GM23248 (cell line): ENCODE results near the gene CPED1. TPM values are rescaled to one million over a fixed set of nuclear protein-coding genes. Genes with fewer than 3 reads are reported as not detected.
A peak's percentile ranks its signal among the peaks of the same experiment; 100 is the strongest.

Experiments
- DNase-seq: peaks from one replicate; pipeline ENCODE4 v3.0.0-alpha.2; 2015
- H2AFZ ChIP-seq: fragments of 200-600 bp; sonication (generic); 2 replicates; pipeline ENCODE4 v1.6.1; 2016; ENCODE audit warnings: antibody characterized with exemption
- H3F3A ChIP-seq: fragments of 200-600 bp; sonication (generic); 2 replicates; pipeline ENCODE4 v1.6.1; 2016; ENCODE audit warnings: mild to moderate bottlenecking, antibody characterized with exemption, mixed run types; ENCODE audit not compliant: insufficient read depth
- H3K27ac ChIP-seq: fragments of 200-600 bp; sonication (generic); 2 replicates; pipeline ENCODE4 v1.5.1; 2016; ENCODE audit warnings: mild to moderate bottlenecking
- H3K27me3 ChIP-seq: fragments of 200-600 bp; sonication (generic); replicated peaks from 2 replicates; pipeline ENCODE4 v1.6.1; 2016; ENCODE audit warnings: mild to moderate bottlenecking; ENCODE audit not compliant: insufficient read depth
- H3K36me3 ChIP-seq: fragments of 200-600 bp; sonication (generic); 2 replicates; pipeline ENCODE4 v1.6.1; 2016; ENCODE audit warnings: low read depth, mild to moderate bottlenecking
- H3K4me1 ChIP-seq: fragments of 200-600 bp; sonication (generic); 2 replicates; pipeline ENCODE4 v1.6.1; 2016; ENCODE audit warnings: mild to moderate bottlenecking; ENCODE audit not compliant: insufficient read depth
- H3K4me2 ChIP-seq: fragments of 200-600 bp; sonication (generic); one replicate; pipeline ENCODE4 v1.6.1; 2016; ENCODE audit warnings: mild to moderate bottlenecking; ENCODE audit not compliant: unreplicated experiment
- H3K4me3 ChIP-seq: fragments of 200-600 bp; sonication (generic); 2 replicates; pipeline ENCODE4 v1.5.1; 2016; ENCODE audit warnings: mild to moderate bottlenecking
- H3K79me2 ChIP-seq: fragments of 200-600 bp; sonication (generic); 2 replicates; pipeline ENCODE4 v1.6.1; 2016; ENCODE audit warnings: mild to moderate bottlenecking; ENCODE audit not compliant: insufficient read depth
- H3K9ac ChIP-seq: fragments of 200-600 bp; sonication (generic); 2 replicates; pipeline ENCODE4 v1.6.1; 2016; ENCODE audit warnings: mild to moderate bottlenecking
- H3K9me2 ChIP-seq: fragments of 200-600 bp; sonication (generic); 2 replicates; pipeline ENCODE4 v1.6.1; 2016; ENCODE audit warnings: mixed run types, mild to moderate bottlenecking, moderate library complexity; ENCODE audit not compliant: insufficient read depth
- H3K9me3 ChIP-seq: fragments of 200-600 bp; sonication (generic); one replicate; pipeline ENCODE4 v1.6.1; 2017; ENCODE audit warnings: low read depth
- H4K20me1 ChIP-seq: fragments of 200-600 bp; sonication (generic); 2 replicates; pipeline ENCODE4 v1.6.0; 2016; ENCODE audit not compliant: insufficient read depth
- EZH2 ChIP-seq: fragments of 200-600 bp; sonication (generic); IDR thresholded peaks from 2 replicates; pipeline ENCODE4 v1.6.1; 2018; ENCODE audit warnings: antibody characterized with exemption, mild to moderate bottlenecking; ENCODE audit not compliant: insufficient read depth, poor library complexity, severe bottlenecking
- EZH2phosphoT487 ChIP-seq: fragments of 200-600 bp; sonication (generic); IDR thresholded peaks from 2 replicates; pipeline ENCODE4 v1.6.1; 2018; ENCODE audit warnings: antibody characterized with exemption, moderate library complexity, mild to moderate bottlenecking, low read depth; ENCODE audit not compliant: insufficient read depth
- WGBS, 2 experiments: methylation state at CpG; one replicate each; pipeline ENCODE4 v1.1.6; 2015 to 2017; ENCODE audit warnings: low lambda C conversion rate in 2 of 2, low coverage in 1 of 2; ENCODE audit errors: missing lambda C conversion rate in 2 of 2; 5-methylcytosine and 5-hydroxymethylcytosine counted together
- in situ Hi-C: fragments of 300-500 bp; cut with MboI; formaldehyde crosslinking; loops from 2 replicates; pipeline ENCODE4 v1.15.0; 2020
- polyA plus RNA-seq: library from polyadenylated mRNA; unstranded; fragments of >200 nt; fragmentation: Nextera tagmentation; extraction: Ambion mirVana; gene quantifications from 2 replicates; pipeline ENCODE4 v1.2.1, GENCODE V29; 2016
- total RNA-seq: library from RNA; depleted of rRNA; stranded (reverse); fragments of >200 nt; shearing (Covaris generic); gene quantifications from 2 replicates; pipeline ENCODE4 v1.2.3, GENCODE V29; 2014

Gene CPED1
- total and polyA plus RNA-seq, 2 experiments from 2014 or later: 12.4 to 20.2 TPM

DNA sequence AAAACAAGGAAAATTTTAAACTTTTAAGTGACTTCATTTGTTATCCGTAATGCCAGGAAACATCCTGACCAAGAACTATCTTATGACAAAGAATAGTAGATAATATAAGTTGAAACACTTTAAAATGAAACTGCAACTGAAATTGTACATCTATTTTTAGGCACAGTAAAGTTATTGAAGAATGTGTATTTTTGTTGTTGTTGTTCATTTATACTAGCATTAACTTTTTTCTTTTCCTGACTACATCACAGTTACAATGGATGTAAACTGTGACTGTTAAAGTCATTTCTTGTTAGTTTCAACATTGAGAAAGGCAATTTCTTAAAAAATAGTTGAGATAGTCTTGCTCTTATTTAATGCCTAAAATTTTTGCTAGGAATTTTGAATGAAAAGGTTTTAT, 2.6 kb downstream of the CPED1 start:
- H3K4me2 ChIP-seq: peak overlapping the region; percentile 91
- 3 to 12% methylated on average over 1 of the region's 1 CpG for WGBS, 2 experiments
- TF ChIP-seq EZH2 (no peak), EZH2phosphoT487 (no peak)
- no peaks in the 10 kb centered on the region for H4K20me1 ChIP-seq
- H3K79me2 ChIP-seq: peaks cover 59% of the 10 kb centered on the region
- peaks cover 66% of the 10 kb centered on the region for H3F3A ChIP-seq
- DNase-seq: no peak
- H2AFZ ChIP-seq: peak overlapping the region; percentile 57
- in situ Hi-C loops: loop anchor here (25.0 kb wide), 2 partner anchors 346 to 546 kb away; partner anchors contain the start of gene WNT16
- H3K9me2 ChIP-seq: no peaks in the 10 kb centered on the region
- H3K4me1 ChIP-seq: peaks cover 52% of the 10 kb centered on the region
- no peaks in the 10 kb centered on the region for H3K27me3 ChIP-seq
- H3K27ac ChIP-seq: peak overlapping the region; percentile 65
- no peaks in the 10 kb centered on the region for H3K9me3 ChIP-seq
- H3K4me3 ChIP-seq: peak overlapping the region; percentile 78
- H3K36me3 ChIP-seq: no peaks in the 10 kb centered on the region
- H3K9ac ChIP-seq: peak overlapping the region; percentile 78

DNA sequence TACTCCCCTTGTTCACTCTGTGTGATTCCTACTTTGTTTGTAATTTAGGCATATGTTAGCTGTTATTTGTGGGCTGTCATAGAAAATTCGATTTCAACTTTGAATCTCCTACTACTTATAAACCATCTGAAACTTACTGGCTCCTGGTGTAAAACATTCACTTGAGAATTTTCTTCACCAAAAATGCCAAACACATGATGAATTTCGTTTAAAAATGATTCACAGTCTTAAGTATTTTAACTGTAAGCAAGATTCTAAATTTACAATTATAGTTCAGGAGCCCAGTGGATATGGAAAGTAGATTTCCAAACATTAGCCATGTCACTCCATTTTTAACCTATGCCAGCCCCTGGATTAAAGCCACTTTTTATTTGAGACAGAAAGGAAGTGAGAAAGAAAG, 3.1 kb downstream of the CPED1 start:
- Histone ChIP-seq H2AFZ (peak overlapping the region; percentile 57; the same call in 1 of the 2 replicates), H3K4me1 (peaks cover 57% of the 10 kb centered on the region), H3K27ac (peak overlapping the region; percentile 65), H3K4me2 (peak overlapping the region; percentile 91), H3K27me3 (no peaks in the 10 kb centered on the region), H3K4me3 (peak overlapping the region; percentile 78), H3F3A (peaks cover 66% of the 10 kb centered on the region), H3K79me2 (peaks cover 60% of the 10 kb centered on the region), H3K9ac (peak overlapping the region; percentile 78), H3K9me2 (no peaks in the 10 kb centered on the region), H3K36me3 (no peaks in the 10 kb centered on the region), H4K20me1 (no peaks in the 10 kb centered on the region), H3K9me3 (no peaks in the 10 kb centered on the region)
- TF ChIP-seq EZH2phosphoT487 (no peak), EZH2 (no peak)
- WGBS, 2 experiments: 0 to 1% methylated on average over 2 of the region's 2 CpGs
- peak; percentile 79 for DNase-seq
- in situ Hi-C loops: loop anchor here (25.0 kb wide), 2 partner anchors 346 to 546 kb away; partner anchors contain the start of gene WNT16

DNA sequence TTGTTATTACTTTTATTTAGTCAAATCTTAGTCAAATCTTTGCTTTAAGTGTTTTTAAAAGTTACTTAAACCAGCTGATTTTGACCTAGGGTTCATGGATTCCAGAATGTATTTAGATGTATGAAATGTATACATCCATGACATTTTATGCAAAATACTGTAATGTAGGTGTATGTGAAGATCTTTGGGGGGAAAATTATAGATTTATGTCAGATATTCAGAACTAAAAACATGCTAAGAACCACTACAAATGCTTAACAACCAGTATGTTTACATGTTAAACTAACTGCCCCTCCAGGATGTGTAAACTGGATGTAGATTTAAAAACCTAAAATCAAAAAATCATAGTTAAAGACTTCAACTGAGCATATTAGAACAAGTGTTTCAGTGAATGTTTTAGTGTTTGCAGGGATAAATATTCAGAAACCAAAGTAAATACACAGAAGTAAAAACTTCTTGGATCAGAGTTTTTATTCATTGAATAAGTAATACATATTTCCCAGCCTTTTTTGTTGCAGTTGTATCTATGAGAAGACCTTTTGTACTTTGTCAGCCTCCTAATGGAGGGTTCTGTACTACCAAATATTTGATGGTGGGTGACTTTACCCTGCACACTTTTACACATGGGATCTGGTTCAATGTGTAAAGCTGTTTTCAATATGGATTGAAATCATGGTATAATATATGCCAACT, 3.9 kb downstream of the CPED1 start:
- peak overlapping the region; percentile 78 for H3K4me3 ChIP-seq
- H4K20me1 ChIP-seq: no peaks in the 10 kb centered on the region
- H3K79me2 ChIP-seq: peaks cover 67% of the 10 kb centered on the region
- no peaks in the 10 kb centered on the region for H3K27me3 ChIP-seq
- TF ChIP-seq EZH2phosphoT487 (no peak), EZH2 (no peak)
- peak overlapping the region; percentile 78 for H3K9ac ChIP-seq
- in situ Hi-C loops: loop anchor here (25.0 kb wide), 2 partner anchors 345 to 545 kb away; partner anchors contain the start of gene WNT16
- no peaks in the 10 kb centered on the region for H3K9me2 ChIP-seq
- no peak for DNase-seq
- H3K4me1 ChIP-seq: peaks cover 61% of the 10 kb centered on the region
- peak overlapping the region; percentile 91 for H3K4me2 ChIP-seq
- H3F3A ChIP-seq: peaks cover 66% of the 10 kb centered on the region
- H3K9me3 ChIP-seq: no peaks in the 10 kb centered on the region
- no peaks in the 10 kb centered on the region for H3K36me3 ChIP-seq
- peak overlapping the region; percentile 65 for H3K27ac ChIP-seq
- no peak overlapping the region for H2AFZ ChIP-seq

DNA sequence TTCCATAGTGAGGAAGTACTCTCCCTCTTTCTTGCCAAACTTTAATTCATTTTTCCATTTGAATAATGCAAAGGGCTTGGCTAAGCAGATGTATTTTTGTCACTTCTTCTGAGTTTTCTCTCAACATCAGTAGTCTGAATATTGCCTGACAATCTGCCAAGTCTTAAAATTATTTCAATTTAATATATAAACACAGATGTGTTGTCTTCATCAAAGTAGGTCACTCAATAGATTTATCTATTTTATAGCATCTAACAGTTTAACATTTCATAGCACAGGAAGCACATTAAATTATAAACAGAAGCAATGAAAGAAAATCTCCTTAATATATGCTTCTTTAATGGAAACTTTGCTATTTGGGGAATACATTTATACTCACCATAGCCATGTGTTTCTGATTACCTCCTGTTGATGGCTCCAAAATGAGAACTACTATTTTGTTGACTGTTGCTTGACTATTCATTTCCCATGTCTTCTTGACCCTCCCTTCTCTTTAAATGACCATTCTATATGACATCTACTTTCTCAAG, 4.5 kb downstream of the CPED1 start:
- H3K9ac ChIP-seq: no peak overlapping the region
- H3K27me3 ChIP-seq: no peaks in the 10 kb centered on the region
- peaks cover 63% of the 10 kb centered on the region for H3F3A ChIP-seq
- H3K79me2 ChIP-seq: peaks cover 67% of the 10 kb centered on the region
- in situ Hi-C loops: loop anchor here (25.0 kb wide), 2 partner anchors 344 to 544 kb away; partner anchors contain the start of gene WNT16
- no peaks in the 10 kb centered on the region for H3K9me3 ChIP-seq
- peak overlapping the region; percentile 78; the same call in 1 of the 2 replicates for H3K4me3 ChIP-seq
- H3K27ac ChIP-seq: no peak overlapping the region
- no peaks in the 10 kb centered on the region for H4K20me1 ChIP-seq
- no peaks in the 10 kb centered on the region for H3K9me2 ChIP-seq
- peak; percentile 57 for DNase-seq
- peak overlapping the region; percentile 91 for H3K4me2 ChIP-seq
- H2AFZ ChIP-seq: no peak overlapping the region
- TF ChIP-seq EZH2 (no peak), EZH2phosphoT487 (no peak)
- H3K36me3 ChIP-seq: no peaks in the 10 kb centered on the region
- H3K4me1 ChIP-seq: peaks cover 61% of the 10 kb centered on the region
